ENCODE data around the gene MAGI3. TPM values are rescaled to one million over a fixed set of nuclear protein-coding genes. Genes with fewer than 3 reads are reported as not detected.

The MAGI3 gene
- total RNA-seq, 1 donor from 2014 or later = 1.0 TPM

DNA sequence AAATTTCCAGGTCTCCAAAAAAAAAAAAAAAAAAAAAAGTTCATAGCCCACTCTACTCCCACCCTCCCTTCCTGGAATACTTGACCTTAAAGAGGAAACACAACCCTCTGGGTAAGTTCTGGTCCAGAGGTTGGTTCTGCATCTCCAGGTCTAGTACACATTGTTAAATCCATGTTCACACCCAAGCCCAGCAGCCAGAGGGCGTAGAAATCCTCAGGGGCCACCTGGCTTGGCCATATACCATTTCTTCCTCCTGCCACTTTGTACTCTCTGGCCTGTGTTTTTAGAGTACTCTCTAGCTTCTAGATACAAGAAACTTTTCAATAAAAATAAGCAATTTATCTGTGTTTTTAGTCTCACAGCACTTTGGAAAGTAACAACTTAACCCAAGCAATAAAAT, 279.7 kb downstream of the MAGI3 start:
- ATAC-seq (ENCODE audit: low read depth) (no peak), DNase-seq (no peak)
- no peak for TF ChIP-seq CTCF (IDR thresholded peaks at IDR 0.05)
- ChIA-PET CTCF (no interaction called here), POLR2A (no interaction called here)
- Mint-ChIP-seq H3K4me3 (no peak overlapping the region), H3K4me1 (no peaks in the 10 kb centered on the region), H3K27me3 (no peaks in the 10 kb centered on the region), H3K9me3 (no peaks in the 10 kb centered on the region), H3K36me3 (ENCODE audit: low read depth) (no peaks in the 10 kb centered on the region), H3K27ac (no peak overlapping the region)
- intact Hi-C loops (cut with micrococcal nuclease) = no loop called here

- CTCF ChIA-PET = no interaction called here
- no peaks in the 10 kb centered on the region for H3K9me3 Mint-ChIP-seq
- TF ChIP-seq CTCF (IDR thresholded peaks at IDR 0.05) = no peak
- no peak for DNase-seq
- no peak for ATAC-seq (ENCODE audit: low read depth)
- intact Hi-C loops (cut with micrococcal nuclease) = no loop called here
- no peaks in the 10 kb centered on the region for H3K27me3 Mint-ChIP-seq
- H3K4me1 Mint-ChIP-seq = no peaks in the 10 kb centered on the region
- H3K36me3 Mint-ChIP-seq (ENCODE audit: low read depth) = no peaks in the 10 kb centered on the region
- no peak overlapping the region for H3K27ac Mint-ChIP-seq
- no peak overlapping the region for H3K4me3 Mint-ChIP-seq
- POLR2A ChIA-PET = no interaction called here
These were observed 280.3 kb downstream of the MAGI3 start for GRCh38 chr1:113670650-113671049.

DNA sequence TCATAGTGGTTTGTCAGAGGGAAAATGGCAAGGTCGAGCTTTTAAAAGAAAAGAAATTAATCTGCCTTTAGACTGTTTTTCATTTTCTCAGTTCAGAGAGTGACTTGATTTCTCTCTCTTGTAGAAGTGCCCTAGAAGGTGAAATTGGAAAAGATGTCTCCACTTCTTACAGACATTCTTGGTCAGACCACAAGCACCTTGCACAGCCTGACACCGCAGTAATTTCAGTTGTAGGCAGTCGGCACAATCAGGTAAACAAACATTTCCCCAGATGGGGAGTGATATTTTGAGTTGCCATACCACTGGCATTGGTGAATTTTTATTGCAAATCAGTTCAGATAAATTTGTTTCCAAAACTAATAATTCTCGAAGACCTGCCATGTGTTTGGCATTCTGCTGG, 282.2 kb downstream of the MAGI3 start:
- ATAC-seq (ENCODE audit: low read depth) (no peak), DNase-seq (no peak)
- ChIA-PET CTCF (no interaction called here), POLR2A (no interaction called here)
- Mint-ChIP-seq H3K27ac (no peak overlapping the region), H3K4me3 (no peak overlapping the region), H3K27me3 (no peaks in the 10 kb centered on the region), H3K4me1 (no peaks in the 10 kb centered on the region), H3K9me3 (no peaks in the 10 kb centered on the region), H3K36me3 (ENCODE audit: low read depth) (no peaks in the 10 kb centered on the region)
- intact Hi-C loops (cut with micrococcal nuclease) = no loop called here
- TF ChIP-seq CTCF (IDR thresholded peaks at IDR 0.05) = no peak

DNA sequence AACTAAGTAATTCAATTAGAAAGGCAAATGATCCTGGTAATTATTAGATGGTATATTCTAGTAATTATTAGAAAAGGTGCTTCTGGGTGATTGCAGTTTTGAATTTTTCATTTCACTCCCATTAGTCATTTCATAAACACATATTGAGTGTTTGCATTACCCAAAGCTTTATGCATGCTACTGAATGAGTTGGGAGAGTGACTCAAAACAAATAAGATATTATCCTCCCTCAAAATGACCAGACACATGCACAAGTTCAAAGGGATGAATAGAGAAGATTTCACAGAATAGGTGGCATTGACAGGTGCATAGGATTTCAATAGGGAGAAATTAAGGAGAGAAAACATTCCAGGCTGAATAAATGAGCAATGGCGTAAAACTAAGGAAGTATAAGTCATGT, 284.3 kb downstream of the MAGI3 start:
- H3K36me3 Mint-ChIP-seq (ENCODE audit: low read depth) = no peaks in the 10 kb centered on the region
- no peak for TF ChIP-seq CTCF (IDR thresholded peaks at IDR 0.05)
- H3K4me1 Mint-ChIP-seq = no peaks in the 10 kb centered on the region
- H3K27me3 Mint-ChIP-seq = no peaks in the 10 kb centered on the region
- CTCF ChIA-PET = no interaction called here
- H3K4me3 Mint-ChIP-seq = no peak overlapping the region
- no peaks in the 10 kb centered on the region for H3K9me3 Mint-ChIP-seq
- ATAC-seq (ENCODE audit: low read depth) (no peak), DNase-seq (no peak)
- no peak overlapping the region for H3K27ac Mint-ChIP-seq
- POLR2A ChIA-PET = no interaction called here
- intact Hi-C loops (cut with micrococcal nuclease) = no loop called here

DNA sequence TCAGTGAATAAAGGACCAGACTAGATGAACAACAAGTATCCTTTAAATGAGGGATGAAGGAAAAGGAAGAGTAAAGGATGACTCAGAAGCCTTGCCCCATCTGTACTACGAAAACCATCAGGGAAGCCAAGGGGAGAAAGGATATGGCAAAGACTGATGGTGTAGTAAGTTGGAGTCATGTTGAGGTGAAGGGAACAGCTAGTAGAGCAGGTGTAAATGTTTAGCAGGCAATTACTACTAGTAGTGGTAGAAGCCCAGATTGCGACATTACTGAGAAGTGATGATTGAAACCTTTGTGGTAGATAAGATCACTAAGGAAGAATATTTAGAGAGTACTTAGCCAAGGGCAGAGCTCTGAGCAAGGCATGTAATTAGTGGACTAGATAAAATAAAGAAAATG, 285.0 kb downstream of the MAGI3 start:
- Mint-ChIP-seq H3K4me3 (no peak overlapping the region), H3K27me3 (no peaks in the 10 kb centered on the region), H3K27ac (no peak overlapping the region), H3K36me3 (ENCODE audit: low read depth) (no peaks in the 10 kb centered on the region), H3K4me1 (no peaks in the 10 kb centered on the region), H3K9me3 (no peaks in the 10 kb centered on the region)
- TF ChIP-seq CTCF (IDR thresholded peaks at IDR 0.05) = no peak
- ATAC-seq (ENCODE audit: low read depth) (no peak), DNase-seq (no peak)
- ChIA-PET CTCF (interaction anchor here (1.3 kb wide), 1 partner anchor 535 kb away, joined by 3 read pairs; no protein-coding TSS in a partner anchor), POLR2A (no interaction called here)
- intact Hi-C loops (cut with micrococcal nuclease) = no loop called here
